ENCODE measurements around the gene NARF.
"Not testable (repeated sequence)": the region's sequence is repeated elsewhere in the genome, so short reads cannot be mapped to it uniquely, and the experiment has no call there.

Gene NARF

DNA sequence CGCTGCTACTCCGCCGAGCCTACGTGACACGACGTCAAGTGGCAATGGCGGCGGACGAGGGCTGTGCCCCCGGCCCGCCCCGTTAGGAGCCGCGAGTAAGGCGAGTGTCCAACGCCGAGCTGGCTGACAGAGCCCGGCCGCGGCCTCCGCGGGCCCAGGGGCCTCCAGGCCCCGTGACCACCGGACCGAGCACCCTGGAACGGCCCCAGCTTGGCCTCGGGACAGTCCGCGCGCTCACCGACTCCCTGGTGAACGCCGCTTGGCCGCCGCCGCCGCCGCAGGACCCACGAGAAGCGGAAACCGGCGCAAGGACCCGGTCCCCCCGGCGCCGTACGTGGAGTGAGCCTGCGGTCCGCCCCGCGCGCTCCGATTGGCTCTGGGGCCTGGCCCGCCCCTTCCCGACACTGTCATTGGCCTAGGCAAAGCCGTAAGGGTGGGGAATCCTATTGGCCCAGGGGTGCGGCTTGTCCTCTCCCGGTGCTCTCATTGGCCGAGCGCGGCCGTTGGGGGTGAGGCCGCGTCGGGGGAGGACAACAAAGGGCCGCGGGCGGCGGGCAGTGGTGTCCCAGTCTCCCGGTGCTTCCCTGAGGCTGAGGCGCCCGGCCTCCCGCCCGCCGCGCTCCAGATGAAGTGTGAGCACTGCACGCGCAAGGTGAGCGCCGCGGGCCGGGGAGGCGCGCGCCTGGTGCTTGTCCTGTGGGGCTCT lies at the start of gene NARF:
Gene NARF (plus strand): TSS at position 563 of the 706 bp plus-strand sequence. CDS start 63 bp downstream, at position 626.
- peak; percentile 96 for DNase-seq (ENCODE audit: low read depth)

DNA sequence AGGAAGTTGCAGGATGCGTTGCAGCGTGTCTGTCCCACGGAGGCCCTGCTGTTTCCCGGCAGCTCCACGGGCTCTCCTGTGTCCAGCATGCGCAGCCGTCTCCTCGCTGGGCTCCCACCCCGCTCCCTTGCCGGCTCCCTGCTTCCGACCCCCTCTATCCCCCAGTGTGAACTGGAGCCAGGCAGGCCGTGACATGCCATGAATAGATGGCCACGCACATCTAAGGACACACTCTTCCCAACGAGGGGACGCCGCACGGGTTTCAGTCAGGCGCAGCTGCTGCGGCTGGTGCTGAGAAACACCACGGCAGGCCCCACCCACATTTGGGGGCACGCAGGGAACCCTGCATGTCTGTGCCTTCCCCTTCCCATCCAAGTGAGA lies 49.6 kb upstream of the NARF start:
- no peak for DNase-seq (ENCODE audit: low read depth)

DNA sequence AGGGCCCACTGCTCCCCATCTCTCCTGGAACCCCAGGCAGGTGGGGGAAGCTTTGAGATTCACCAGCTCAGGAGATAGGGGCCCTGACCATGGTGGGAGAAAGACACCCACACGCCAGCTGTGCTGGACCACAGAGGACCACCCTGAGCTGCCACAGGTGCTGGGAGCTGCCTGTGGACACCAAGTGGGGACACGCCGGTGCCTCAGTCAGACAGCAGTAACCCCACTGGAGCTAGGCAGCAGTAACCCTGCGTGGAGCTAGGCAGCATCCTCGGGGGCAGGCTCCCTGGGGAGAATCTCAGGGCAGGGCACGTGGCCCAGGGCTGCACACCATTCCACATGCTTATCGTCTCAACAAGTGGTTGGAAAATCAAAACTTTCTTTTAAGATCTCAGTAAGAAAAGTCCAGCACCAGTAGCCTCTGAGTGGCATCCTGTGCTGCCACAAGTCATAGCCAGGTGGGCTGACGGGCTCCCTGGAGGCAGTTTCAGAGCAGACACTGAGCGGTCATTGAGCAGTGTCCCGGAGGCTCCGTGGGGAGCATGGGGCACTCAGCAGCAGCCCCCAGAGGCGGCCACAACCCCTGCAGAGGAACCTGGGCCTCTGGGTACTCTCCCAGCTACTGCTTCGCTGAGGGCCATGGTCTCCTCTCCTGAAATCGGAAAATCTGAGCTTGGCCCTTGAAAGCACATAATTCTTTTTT lies 48.4 kb upstream of the NARF start:
- no peak for DNase-seq (ENCODE audit: low read depth)

DNA sequence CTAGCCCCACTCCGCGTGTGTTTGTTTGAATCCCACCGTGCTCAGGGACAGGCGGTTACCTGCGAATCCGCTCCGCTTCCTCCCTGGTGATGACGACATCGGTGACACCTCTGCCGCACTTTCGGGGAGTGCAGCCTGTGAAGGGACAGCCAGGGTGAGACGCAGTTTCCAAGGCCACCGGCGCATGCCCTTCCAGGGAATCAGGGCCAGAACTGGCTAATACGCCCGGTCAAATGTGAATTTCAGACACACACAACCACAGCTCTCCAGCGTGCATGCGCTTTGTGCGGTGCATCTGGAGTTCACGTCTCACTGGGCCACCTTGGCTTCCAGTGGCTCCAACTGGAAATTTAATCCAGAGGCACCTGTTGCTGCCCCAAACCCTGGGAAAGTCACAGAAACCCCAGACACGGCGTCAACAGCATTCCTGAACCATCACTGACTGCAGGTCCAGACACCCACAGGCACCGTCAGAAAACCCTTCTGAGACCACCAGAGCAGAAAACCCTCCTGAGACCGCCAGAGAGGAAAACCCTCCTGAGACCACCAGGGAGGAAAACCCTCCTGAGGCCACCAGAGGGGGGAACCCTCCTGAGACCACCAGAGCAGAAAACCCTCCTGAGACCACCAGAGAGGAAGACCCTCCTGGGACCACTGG lies 47.0 kb upstream of the NARF start:
- no peak for DNase-seq (ENCODE audit: low read depth)

DNA sequence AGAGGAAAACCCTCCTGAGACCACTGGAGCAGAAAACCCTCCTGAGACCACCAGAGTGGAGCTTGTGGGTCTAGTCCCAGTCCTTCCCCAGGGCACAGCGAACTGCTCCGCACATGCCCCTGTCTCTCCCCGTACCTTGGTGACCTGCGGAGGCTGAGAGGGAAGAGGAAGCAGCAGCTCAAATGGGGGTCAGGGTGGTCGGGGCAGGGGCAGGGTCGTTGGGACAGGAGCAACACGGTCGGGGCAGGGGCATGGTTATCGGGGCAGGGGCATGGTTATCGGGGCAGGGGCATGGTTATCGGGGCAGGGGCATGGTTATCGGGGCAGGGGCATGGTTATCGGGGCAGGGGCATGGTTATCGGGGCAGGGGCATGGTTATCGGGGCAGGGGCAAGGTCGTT lies 46.5 kb upstream of the NARF start:
- DNase-seq (ENCODE audit: low read depth), result not testable (repeated sequence)

DNA sequence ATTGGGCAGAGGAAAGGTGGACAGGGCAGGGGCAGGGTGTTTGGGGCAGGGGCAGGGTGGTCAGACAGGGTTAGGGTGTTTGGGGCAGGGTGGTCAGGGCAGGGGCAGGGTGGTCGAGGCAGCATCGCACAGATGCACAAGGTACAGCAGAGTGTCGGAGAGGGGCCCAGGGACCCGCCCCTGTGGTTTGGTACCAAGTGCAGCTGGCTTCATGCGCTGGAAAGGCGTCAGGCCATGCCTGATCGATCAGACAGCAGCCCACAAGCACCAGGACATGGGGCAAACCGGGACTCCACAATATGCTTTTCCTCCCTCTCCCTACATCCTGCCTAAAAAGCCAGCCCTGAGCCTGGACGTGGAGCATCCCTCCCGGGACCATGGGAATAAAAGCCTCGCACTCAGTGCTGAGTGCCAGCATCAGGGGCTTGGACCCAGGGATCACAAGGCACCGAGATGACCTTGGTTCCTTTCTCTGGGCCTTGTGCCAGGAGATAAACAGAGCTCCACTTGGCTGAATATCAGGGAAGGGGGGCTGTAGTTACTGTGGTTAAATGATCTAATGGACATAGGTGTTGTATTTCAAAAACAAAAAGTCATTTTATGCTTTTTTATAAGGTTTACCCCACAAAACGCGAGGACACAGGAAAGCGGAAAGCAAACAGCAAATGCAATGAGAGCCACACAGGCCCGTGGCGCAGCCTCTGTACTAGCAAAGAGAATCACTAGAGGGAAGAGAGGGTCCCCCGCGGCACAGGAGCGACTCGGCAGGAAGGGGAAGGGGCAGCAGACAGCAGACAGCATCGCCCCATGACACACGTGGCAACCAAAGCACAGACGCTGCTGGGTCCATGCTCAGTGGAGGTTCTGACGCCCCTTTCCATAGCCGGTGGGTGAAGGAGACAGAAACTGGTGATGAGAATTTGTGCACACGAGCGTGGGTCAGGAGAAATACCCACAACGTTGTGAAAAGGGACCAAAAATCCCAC lies 45.7 kb upstream of the NARF start:
- DNase-seq (ENCODE audit: low read depth), result no peak

DNA sequence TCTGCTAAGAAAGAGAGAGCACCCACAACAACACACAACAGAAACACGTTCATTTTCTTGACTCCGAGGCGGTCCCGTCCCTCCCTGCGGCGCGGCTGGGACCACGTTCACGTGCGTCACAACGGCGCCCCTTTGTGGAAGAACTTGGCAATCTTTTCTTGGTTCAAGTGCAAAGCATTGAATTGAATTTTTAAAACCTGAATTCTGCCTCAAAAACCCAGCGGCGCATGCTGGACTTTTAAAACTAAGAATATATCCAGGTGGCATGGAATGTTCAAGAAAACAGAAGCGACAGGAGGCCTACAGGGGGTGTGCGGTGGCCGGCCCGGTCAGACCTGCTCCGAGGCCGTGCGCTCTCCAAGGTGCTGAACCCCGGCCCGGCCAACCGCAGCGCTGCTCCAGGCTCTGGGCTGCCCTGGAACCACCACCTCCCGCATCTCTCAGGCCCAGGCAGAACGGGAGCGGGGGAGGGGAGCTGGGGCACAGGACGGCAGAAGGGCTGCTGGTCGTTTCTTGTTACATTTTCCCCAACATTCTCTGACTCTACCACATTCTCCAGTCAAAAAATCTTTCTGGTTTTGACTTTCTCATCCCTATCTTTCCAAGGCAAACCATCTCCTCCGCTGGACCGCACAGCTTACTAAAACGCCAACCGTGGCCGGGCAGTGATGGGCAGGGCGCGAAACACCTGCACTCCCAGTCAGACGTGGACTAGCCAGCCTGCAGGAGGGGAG lies 43.8 kb upstream of the NARF start:
- DNase-seq (ENCODE audit: low read depth), result peak; percentile 52

DNA sequence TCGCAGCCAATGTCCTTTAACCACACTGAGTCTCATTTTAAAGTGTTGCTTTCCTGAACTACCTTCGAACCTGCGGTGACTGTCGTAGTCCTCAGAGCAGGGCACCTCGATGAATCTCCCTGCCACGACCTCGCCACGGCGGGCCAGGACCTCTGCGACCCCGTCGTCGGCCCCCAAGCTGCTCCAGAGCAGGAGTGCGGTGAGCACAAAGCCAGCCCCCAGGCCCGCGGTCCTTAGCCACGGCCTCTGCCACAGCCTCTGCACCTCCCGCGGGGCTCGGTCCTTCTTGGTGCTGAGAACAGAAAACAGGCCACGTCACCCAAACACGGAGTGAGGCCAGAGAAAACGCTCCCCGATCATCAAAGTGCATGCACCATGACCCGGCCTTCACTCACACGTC lies 43.2 kb upstream of the NARF start:
- DNase-seq (ENCODE audit: low read depth), result no peak

DNA sequence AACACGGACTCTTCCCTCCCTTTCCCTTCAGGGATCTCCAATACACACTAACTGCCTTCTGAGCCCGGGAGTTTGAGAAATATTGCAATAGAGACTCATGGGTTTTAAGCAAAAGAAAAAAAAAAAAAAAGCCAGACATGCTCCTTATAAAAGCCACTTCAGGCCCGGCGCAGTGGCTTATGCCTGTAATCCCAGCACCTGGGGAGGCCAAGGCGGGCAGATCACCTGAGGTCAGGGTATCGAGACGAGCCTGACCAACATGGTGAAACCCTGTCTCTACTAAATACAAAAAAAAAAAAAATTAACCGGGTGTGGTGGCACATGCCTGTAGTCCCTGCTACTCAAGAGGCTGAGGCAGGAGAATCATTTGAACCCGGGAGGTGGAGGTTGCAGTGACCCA lies 42.8 kb upstream of the NARF start:
- DNase-seq (ENCODE audit: low read depth), result no peak

DNA sequence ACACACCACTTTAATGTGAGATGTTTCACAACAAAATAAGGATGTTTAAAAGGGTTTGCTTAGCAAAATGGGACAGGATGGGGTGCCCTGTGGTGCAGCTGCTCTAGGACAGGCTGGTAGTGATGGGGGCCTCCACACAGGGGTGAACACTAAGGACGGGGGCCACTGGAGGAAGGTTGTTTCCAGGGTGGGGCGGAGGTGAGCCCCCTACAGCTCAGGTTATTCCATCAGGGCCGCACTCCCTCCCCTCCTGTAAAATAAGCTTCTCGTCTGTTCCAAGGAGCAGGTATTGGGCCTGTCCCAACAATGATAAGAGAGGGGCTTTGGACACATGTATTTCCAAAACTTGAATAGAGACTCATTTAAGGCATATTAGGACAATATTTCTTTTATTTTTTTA lies 42.3 kb upstream of the NARF start:
- no peak for DNase-seq (ENCODE audit: low read depth)

DNA sequence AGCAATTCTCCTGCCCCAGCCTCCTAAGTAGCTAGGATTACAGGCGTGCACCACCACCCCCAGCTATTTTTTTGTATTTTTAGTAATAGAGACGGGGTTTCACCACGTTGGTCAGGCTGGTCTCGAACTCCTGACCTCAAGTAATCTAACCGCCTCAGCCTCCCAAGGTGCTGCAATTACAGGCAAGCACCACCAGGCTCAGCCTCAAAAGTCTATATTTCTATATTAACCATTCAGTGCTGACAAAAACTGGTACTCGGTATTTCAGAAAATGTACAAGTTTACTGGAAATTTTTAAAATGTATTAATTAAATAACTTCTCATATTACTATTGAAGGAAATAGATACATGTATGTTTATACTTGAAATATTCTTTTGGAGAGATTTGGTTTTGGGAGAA lies 41.8 kb upstream of the NARF start:
- no peak for DNase-seq (ENCODE audit: low read depth)

DNA sequence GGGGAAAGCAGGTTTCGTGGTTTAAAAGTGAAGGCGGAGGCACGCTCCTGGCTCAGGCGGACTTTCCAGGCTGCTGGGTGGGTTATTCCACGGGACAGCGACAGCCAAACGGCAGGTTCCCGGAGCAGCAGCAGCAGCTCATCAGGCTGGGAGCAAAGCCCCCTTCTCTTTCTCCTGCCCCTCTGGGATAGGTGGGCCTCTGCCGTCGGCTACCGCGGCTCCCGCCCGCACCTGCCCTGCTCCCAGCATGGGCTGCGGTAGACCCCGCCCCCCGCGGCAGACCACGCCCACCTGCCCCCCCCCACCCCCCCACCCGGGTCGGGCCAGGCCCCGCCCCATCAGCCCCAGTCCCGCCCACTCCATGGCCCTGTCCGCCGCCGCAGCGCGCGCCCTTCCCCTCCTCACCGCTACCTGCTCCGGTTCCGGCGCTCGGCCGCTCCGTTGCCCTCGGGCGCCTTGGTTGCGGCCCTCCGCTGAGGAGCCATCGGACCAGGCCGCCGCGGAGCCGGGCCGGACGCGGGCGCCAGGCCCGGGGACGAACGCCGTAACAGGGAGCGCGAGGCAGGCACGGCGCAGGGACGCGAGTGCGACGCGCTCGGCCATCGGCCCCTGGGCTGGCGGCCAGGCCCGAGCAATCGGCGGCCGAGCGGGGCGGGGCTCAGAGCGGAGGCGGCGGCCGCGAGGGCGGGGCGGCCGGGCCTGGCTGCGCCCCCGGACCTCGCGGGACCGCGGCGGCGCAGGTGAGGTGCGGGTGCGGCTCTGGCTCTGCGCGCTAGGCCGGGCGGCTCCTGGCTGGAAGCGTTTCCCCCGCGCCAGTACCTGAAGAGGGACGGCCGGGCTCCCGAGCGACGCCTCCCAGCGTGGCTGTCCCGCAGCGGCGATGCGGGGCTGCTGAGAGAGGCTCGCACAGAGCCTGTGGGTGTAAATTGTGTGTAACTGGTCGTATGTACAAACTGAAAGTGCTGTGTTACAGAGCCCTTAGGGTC lies 40.2 kb upstream of the NARF start, which contains the start of the genes HEXD and OGFOD3:
Gene HEXD (plus strand): TSS at position 347 of the 986 bp plus-strand sequence. CDS start 1,453 bp downstream, outside the sequence.
Gene OGFOD3 (minus strand): TSS at position 586 of the 986 bp plus-strand sequence. CDS start 101 bp downstream, at position 485.
- DNase-seq (ENCODE audit: low read depth), result peak; percentile 81

DNA sequence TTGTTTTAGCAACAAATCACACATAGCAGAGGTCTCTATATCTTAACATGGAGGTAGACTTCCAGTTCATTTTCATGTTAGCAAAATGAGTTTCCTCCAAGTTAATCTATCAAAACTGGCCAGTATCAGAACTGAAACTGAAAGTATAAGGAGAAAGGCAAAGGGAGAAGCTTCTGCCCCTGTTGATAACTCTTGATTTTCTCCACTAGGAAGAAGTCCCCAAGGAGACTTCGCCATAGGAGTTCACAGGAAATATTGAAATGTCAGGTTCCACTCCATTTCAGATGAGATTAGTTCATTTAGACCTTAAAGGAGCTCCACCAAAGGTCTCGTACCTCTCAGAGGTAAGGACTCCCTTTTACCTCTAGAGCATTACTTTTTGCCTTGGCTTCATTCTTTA lies 39.0 kb upstream of the NARF start:
- DNase-seq (ENCODE audit: low read depth), result no peak

DNA sequence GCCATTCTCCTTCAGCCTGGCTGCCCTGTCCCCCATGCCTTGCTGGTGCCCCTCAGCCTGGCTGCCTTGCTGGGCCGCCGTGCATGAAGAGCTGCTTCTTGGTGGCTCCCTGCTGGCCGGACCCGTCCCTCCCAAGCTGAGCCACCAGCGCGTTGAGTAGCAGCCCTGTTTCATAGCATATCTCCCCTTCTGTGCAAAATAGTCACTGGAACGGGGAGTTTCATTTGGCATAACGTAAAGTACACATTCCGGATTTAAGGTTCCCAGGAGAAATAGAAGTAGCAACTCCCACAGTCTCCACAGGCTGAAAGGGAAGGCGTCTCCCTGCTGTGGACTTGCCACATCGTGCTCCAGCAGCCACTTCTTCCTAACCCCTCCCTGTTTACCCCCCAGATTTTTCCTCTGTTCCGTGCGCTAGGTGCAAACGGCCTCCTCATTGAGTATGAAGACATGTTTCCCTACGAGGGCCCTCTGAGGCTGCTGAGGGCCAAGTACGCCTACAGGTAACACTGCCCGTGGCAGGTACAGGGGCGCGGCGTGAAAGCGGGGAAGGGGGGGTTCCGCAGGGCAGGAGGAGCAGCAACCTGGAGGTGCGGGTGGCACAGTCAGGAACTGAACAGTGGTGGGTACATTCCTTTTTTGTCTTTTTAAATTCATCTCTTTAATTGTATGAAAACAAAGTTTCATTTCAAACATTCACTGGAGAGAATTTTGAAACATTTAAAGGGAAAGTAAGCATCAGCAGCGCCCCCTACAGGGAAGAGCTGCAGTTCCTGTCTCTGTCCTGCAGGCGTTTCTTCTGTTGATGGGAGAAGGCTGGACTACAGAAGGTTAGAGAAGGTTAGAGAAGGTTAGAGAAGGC lies 34.3 kb upstream of the NARF start:
- DNase-seq (ENCODE audit: low read depth), result peak; percentile 27

DNA sequence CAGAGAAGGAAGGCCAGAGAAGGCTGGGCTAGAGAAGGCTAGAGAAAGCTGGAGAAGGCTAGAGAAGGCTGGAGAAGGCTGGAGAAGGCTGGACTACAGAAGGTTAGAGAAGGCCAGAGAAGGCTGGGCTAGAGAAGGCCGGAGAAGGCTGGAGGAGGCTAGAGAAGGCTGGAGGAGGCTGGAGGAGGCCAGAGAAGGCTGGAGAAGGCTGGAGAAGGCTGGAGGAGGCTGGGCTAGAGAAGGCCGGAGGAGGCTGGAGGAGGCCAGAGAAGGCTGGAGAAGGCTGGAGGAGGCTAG lies 33.7 kb upstream of the NARF start:
- DNase-seq (ENCODE audit: low read depth), result no peak

DNA sequence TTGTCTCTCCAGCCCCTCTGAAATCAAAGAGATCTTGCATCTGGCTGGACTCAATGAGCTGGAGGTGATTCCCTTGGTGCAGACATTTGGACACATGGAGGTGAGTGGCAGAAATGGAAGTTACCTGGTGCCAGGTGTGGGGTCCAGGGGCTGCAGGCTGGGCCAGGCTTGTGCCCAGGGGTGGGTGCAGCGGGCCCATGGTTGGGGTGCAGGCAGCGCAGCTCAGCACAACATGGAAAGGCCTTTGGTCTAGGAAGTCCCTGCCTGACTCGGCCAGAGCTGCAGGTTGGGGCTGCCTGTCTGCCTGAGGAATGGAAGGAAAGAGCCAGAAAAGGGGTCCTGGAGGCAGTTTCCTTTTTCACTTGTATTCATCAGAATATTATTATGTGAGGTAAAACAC lies 30.0 kb upstream of the NARF start:
- DNase-seq (ENCODE audit: low read depth), result no peak

DNA sequence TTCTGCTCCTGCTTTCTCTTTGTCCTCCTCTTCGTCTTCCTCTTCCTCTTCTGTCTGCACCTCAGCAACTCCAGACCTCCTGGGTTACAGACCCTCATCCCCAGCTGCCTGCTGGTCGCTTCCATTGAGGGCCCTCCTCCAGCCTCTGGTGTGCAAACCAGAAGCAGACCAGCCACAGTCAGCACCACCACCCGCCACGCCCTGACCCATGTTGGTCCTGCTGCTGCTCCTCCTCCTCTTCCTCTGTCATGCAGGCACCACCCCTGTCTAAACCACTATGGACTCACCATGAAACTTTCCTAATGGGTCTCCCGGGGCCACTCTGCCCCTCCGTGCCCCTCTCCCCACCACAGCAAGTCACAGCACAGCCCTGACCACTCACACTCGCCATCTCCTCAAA lies 28.7 kb upstream of the NARF start:
- DNase-seq (ENCODE audit: low read depth), result no peak

DNA sequence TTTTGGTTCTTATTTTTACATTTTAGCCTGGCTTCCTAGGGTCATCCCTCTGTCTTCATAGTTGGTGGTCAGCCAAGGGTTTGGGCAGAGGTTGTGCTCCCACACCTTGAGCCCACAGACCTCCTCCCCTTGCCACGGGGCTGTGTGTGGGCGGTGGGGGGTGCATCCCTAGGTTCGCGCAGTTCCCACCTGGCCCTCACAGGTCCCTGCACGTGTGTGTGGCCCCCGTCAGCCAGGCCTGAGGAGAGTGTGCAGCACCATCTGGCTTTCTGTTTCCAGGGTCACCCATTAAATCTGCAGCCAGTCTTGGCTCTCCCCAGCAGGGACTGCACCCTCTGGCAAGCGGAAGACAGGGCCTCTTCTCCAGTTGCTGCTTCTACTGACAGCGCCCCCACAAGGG lies 26.5 kb upstream of the NARF start:
- DNase-seq (ENCODE audit: low read depth), result no peak

DNA sequence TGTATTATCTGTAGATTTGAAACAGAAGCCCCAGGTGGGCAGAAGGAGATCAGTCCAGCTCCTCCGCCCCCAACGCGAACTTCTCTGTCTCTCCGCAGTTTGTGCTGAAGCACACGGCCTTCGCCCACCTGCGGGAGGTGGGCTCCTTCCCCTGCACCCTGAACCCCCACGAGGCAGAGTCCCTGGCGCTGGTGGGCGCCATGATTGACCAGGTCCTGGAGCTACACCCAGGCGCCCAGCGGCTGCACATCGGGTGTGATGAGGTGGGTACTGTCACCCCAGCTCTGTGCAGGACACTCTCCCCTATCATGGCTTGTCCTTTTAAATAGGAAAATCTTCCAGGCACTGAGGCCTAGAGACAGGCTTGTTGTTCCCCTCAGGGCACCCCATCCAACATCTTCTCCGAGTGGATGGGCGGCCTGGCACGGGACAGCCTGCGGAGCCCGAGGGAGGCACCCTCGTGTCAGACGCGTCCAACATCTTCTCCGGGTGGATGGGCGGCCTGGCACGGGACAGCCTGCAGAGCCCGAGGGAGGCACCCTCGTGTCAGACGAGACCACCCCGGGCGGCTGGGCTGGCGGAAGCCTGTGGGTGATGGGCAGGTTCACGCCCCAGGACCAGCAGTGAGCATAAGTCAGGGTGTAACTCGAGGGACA lies 24.9 kb upstream of the NARF start:
- no peak for DNase-seq (ENCODE audit: low read depth)
